B cell (primary cell): Measurements from ENCODE around the gene ITGB3. TPM values are rescaled to one million over a fixed set of nuclear protein-coding genes. Genes with fewer than 3 reads are reported as not detected.

Experiments used
- ATAC-seq: fragments of 200-7000 bp; cut with Tn5 transposase; one replicate; pipeline ENCODE4 v1.10.0; 2021; ENCODE audit warnings: low read depth, mild to moderate bottlenecking, moderate number of reproducible peaks, moderate library complexity
- CTCF ChIA-PET: fragments of 350-600 bp; sonication (Branson Sonifier 250); formaldehyde crosslinking; loops from one replicate; lab custom pipeline; 2021; ENCODE audit warnings: antibody characterized with exemption, inconsistent platforms; lab: Charles Lee
- POLR2A ChIA-PET: fragments of 350-600 bp; sonication (Branson Sonifier 250); formaldehyde crosslinking; loops from one replicate; lab custom pipeline; 2021; ENCODE audit warnings: antibody characterized with exemption; lab: Charles Lee
- DNase-seq: peaks from one replicate; pipeline ENCODE4 v3.0.0; 2013
- H2AFZ ChIP-seq: 2 replicates; pipeline ENCODE4 v1.6.1; 2012; ENCODE audit warnings: mild to moderate bottlenecking, low read depth, low read length; ENCODE audit not compliant: insufficient read depth, poor library complexity, severe bottlenecking
- H3K27ac ChIP-seq, 2 donors: 1 replicate in 1 of 2; 2 replicates in 1 of 2; pipeline ENCODE4 v1.5.1; 2012 to 2013; ENCODE audit warnings: low read length in 2 of 2, mild to moderate bottlenecking in 2 of 2, moderate library complexity in 1 of 2
- H3K27me3 ChIP-seq, 4 experiments: fragments of 200-600 bp in 1 of 4; sonication (generic) in 1 of 4; replicated peaks in 1 of 4; 1 replicate in 2 of 4; 2 replicates in 2 of 4; pipeline versions ENCODE4 v1.6.1 to v1.7.0; 2013 to 2016; ENCODE audit warnings: low read length in 3 of 4, mild to moderate bottlenecking in 2 of 4, mixed read lengths in 1 of 4, moderate library complexity in 1 of 4; ENCODE audit not compliant: insufficient read depth in 4 of 4, control insufficient read depth in 3 of 4; ENCODE audit errors: control extremely low read depth in 1 of 4
- H3K36me3 ChIP-seq, 2 experiments: replicated peaks in 1 of 2; 1 replicate in 1 of 2; 2 replicates in 1 of 2; pipeline versions ENCODE4 v1.6.1 to v1.7.1; 2013; ENCODE audit warnings: low read length in 1 of 2; ENCODE audit not compliant: insufficient read depth in 2 of 2, control insufficient read depth in 1 of 2; ENCODE audit errors: control extremely low read depth in 1 of 2, extremely low read depth in 1 of 2
- H3K4me1 ChIP-seq, 2 donors: fragments of 200-600 bp in 1 of 2; sonication (generic) in 1 of 2; 1 replicate in 1 of 2; 2 replicates in 1 of 2; pipeline versions ENCODE4 v1.5.1 to v1.6.1; 2013 to 2017; ENCODE audit warnings: low read length in 2 of 2; ENCODE audit not compliant: control insufficient read depth in 2 of 2, insufficient read depth in 2 of 2
- H3K4me2 ChIP-seq: replicated peaks from 2 replicates; pipeline ENCODE3; 2012; ENCODE audit warnings: mild to moderate bottlenecking, low read depth, low read length; ENCODE audit not compliant: poor library complexity, severe bottlenecking
- H3K4me3 ChIP-seq, 5 experiments: fragments of 200-600 bp in 1 of 5; sonication (generic) in 1 of 5; 1 replicate in 3 of 5; 2 replicates in 2 of 5; pipeline versions ENCODE4 v1.5.1 to v1.7.0; 2011 to 2016; ENCODE audit warnings: low read length in 4 of 5, mild to moderate bottlenecking in 4 of 5, low read depth in 2 of 5, control low read depth in 1 of 5, moderate library complexity in 1 of 5; ENCODE audit not compliant: insufficient read depth in 1 of 5; ENCODE audit errors: control extremely low read depth in 1 of 5, extremely low read depth in 1 of 5
- H3K79me2 ChIP-seq: fragments of 200-600 bp; sonication (generic); one replicate; pipeline ENCODE4 v1.6.0; 2016; ENCODE audit warnings: low read length; ENCODE audit not compliant: control insufficient read depth, insufficient read depth
- H3K9ac ChIP-seq: fragments of 200-600 bp; sonication (generic); 2 replicates; pipeline ENCODE4 v1.6.1; 2017; ENCODE audit warnings: mild to moderate bottlenecking, low read length, moderate library complexity
- H3K9me3 ChIP-seq, 3 donors: one replicate each; pipeline versions ENCODE4 v1.6.1 to v1.7.1; 2013; ENCODE audit warnings: low read length in 2 of 3; ENCODE audit not compliant: control insufficient read depth in 2 of 3, insufficient read depth in 1 of 3; ENCODE audit errors: control extremely low read depth in 1 of 3
- H4K20me1 ChIP-seq: 2 replicates; pipeline ENCODE4 v1.6.0; 2012; ENCODE audit warnings: mild to moderate bottlenecking, low read length; ENCODE audit not compliant: insufficient read depth, control insufficient read depth, poor library complexity, severe bottlenecking
- H3K27ac Mint-ChIP-seq: one replicate; pipeline ENCODE4 v1.8.0; 2021; ENCODE audit warnings: mixed read lengths
- H3K27me3 Mint-ChIP-seq: one replicate; pipeline ENCODE4 v1.8.0; 2021; ENCODE audit warnings: mixed read lengths
- H3K4me1 Mint-ChIP-seq: one replicate; pipeline ENCODE4 v1.8.0; 2021; ENCODE audit warnings: mixed read lengths
- H3K4me3 Mint-ChIP-seq: one replicate; pipeline ENCODE4 v1.8.0; 2021; ENCODE audit warnings: mixed read lengths
- H3K9me3 Mint-ChIP-seq: one replicate; pipeline ENCODE4 v1.8.0; 2022; ENCODE audit warnings: mixed read lengths; ENCODE audit not compliant: insufficient read depth
- EZH2 ChIP-seq: IDR thresholded peaks from 2 replicates; pipeline ENCODE4 v1.6.1; 2012; ENCODE audit warnings: borderline replicate concordance, low read depth, mild to moderate bottlenecking, moderate library complexity, low read length; ENCODE audit not compliant: insufficient read depth, poor library complexity, severe bottlenecking
- WGBS: methylation state at CpG from one replicate; pipeline ENCODE4 v1.1.5; 2013; ENCODE audit warnings: missing lambda C conversion rate; ENCODE audit not compliant: insufficient coverage; 5-methylcytosine and 5-hydroxymethylcytosine counted together
- intact Hi-C: fragments of 100-400 bp; cut with micrococcal nuclease; formaldehyde crosslinking; loops from one replicate; pipeline ENCODE4 v1.10.0; 2022
- polyA plus RNA-seq: library from polyadenylated mRNA; depleted of rRNA; stranded (reverse); fragments of >200 nt; gene quantifications from 2 replicates; pipeline ENCODE4 v1.2.3, GENCODE V29; 2012
- total RNA-seq, 2 donors: library from RNA; stranded (reverse); fragments of 120-200 nt in 1 of 2; gene quantifications; 1 replicate in 1 of 2; 2 replicates in 1 of 2; pipeline versions ENCODE4 v1.2.3 to v1.2.4, GENCODE V29; 2013 to 2022
- TF ChIP-seq, protein P1 (sequence below): fragments of 200-600 bp; IDR thresholded peaks from one replicate; pipeline ENCODE4 v1.8.0; 2022; ENCODE audit warnings: antibody characterized with exemption, mild to moderate bottlenecking

Gene ITGB3
- total and polyA plus RNA-seq, 2 donors (not counting 1 experiment from before 2014, with no cell fraction given), result 0.07 to 11.4 TPM

DNA sequence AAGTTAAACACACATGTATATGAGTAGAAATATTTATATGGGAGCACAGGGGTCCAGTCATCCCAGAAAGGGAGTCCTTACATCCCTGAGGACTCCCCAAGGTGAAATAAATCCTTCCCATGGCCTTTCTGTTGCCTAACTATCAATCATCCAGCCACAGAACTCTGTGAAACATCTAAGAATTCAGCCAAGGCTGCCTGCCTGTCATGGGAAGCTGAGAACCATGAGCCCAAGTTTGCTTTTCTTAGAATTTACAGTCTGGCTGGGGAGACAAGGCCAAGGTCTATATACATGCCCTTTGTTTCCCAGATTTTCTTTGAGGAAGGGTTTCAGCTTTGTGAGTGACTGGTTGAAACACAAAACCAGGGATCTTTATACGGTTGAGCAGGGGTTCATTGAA is 28.7 kb upstream of the ITGB3 start:
- Histone ChIP-seq H3K36me3 (no peaks in the 10 kb centered on the region), H3K9ac (no peak overlapping the region), H3K27ac (no peak overlapping the region), H3K4me1 (peaks cover 26 to 27% of the 10 kb centered on the region in 2 donors), H4K20me1 (no peaks in the 10 kb centered on the region), H3K9me3 (peaks cover 0 to 14% (median 0%) of the 10 kb centered on the region in 3 donors), H3K27me3 (no peaks in the 10 kb centered on the region), H3K4me2 (no peak overlapping the region), H2AFZ (no peak overlapping the region), H3K4me3 (no peak overlapping the region), H3K79me2 (no peaks in the 10 kb centered on the region)
- intact Hi-C loops, result loop anchor here (5.0 kb wide), 1 partner anchor 38 kb away; the partner anchor contains the start of gene CDC27
- no peaks in the 10 kb centered on the region for H3K9me3 Mint-ChIP-seq
- DNase-seq (no peak), ATAC-seq (no peak)
- ChIA-PET CTCF (interaction anchor here (0.5 to 1.6 kb wide), 4 partner anchors 9 to 252 kb away, joined by 3 to 6 read pairs (median 4); no protein-coding TSS in a partner anchor), POLR2A (no interaction called here)
- peaks cover 24% of the 10 kb centered on the region for H3K4me1 Mint-ChIP-seq
- H3K27me3 Mint-ChIP-seq, result no peaks in the 10 kb centered on the region
- no peak overlapping the region for H3K27ac Mint-ChIP-seq
- no peak overlapping the region for H3K4me3 Mint-ChIP-seq
- TF ChIP-seq EZH2, result no peak
- TF ChIP-seq, protein P1, sequence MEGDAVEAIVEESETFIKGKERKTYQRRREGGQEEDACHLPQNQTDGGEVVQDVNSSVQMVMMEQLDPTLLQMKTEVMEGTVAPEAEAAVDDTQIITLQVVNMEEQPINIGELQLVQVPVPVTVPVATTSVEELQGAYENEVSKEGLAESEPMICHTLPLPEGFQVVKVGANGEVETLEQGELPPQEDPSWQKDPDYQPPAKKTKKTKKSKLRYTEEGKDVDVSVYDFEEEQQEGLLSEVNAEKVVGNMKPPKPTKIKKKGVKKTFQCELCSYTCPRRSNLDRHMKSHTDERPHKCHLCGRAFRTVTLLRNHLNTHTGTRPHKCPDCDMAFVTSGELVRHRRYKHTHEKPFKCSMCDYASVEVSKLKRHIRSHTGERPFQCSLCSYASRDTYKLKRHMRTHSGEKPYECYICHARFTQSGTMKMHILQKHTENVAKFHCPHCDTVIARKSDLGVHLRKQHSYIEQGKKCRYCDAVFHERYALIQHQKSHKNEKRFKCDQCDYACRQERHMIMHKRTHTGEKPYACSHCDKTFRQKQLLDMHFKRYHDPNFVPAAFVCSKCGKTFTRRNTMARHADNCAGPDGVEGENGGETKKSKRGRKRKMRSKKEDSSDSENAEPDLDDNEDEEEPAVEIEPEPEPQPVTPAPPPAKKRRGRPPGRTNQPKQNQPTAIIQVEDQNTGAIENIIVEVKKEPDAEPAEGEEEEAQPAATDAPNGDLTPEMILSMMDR, result no peak
- 91% methylated on average over 1 of the region's 1 CpG for WGBS

DNA sequence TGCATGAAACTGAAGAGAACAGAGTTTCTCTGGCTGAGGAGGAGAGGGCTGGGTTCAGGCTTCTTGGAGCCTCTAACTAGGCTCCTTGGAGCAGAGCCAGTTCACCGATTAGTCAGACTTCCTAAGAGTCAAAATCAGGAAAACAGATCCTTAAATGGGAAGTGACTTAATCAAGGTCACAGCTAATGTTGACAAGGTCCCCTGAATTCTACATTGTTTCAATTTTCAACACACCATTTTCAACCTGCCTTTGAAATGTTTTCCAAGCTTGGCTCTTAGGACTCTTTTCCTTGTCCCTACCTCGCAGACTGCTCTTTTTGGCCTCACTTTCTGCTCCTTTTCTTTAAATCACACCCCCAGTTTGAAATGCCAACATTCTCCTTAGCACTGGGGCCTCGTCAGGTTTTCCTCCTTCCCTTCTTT is 28.2 kb upstream of the ITGB3 start:
- Histone ChIP-seq H3K9me3 (peaks cover 0 to 14% (median 0%) of the 10 kb centered on the region in 3 donors), H3K4me1 (peaks cover 26 to 27% of the 10 kb centered on the region in 2 donors), H3K79me2 (no peaks in the 10 kb centered on the region), H3K4me2 (no peak overlapping the region), H4K20me1 (no peaks in the 10 kb centered on the region), H3K27me3 (no peaks in the 10 kb centered on the region), H2AFZ (no peak overlapping the region), H3K4me3 (no peak overlapping the region), H3K36me3 (no peaks in the 10 kb centered on the region), H3K27ac (no peak overlapping the region), H3K9ac (no peak overlapping the region)
- ChIA-PET CTCF (interaction anchor here (0.7 to 1.6 kb wide), 5 partner anchors 9 to 91 kb away, joined by 3 to 6 read pairs (median 3); no protein-coding TSS in a partner anchor), POLR2A (no interaction called here)
- Mint-ChIP-seq H3K4me3 (no peak overlapping the region), H3K4me1 (peaks cover 24% of the 10 kb centered on the region), H3K9me3 (no peaks in the 10 kb centered on the region), H3K27me3 (no peaks in the 10 kb centered on the region), H3K27ac (no peak overlapping the region)
- no peak for ATAC-seq
- WGBS, result 71% methylated on average over 2 of the region's 3 CpGs
- TF ChIP-seq, protein P1, result no peak
- intact Hi-C loops, result no loop called here
- no peak for DNase-seq
